ENCODE data around the gene ARID1B. TPM values are rescaled to one million over a fixed set of nuclear protein-coding genes. Genes with fewer than 3 reads are reported as not detected.

Gene ARID1B
- total RNA-seq, 1 donor from 2014 or later, result 248 TPM

DNA sequence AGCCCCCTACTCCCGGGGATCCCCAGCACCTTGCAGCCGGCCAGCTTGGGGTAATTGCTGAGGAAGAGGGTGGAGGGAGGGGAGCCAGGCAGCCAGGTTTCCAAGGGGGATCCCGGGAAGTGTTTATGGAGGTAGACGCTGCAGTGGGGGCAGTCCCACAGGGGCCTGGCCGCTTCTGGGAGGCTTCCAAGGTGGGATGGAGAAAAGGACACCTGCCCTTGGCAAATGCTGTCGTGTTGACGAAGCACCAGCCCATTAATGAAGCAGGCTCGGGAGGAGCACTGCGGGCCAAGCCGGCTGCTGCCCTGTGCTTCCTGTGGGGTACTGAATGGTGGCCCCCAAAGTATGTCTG is 463.8 kb downstream of the ARID1B start:
- intact Hi-C loops (cut with micrococcal nuclease), result no loop called here
- ChIA-PET CTCF (no interaction called here), POLR2A (no interaction called here)
- TF ChIP-seq, protein P1, sequence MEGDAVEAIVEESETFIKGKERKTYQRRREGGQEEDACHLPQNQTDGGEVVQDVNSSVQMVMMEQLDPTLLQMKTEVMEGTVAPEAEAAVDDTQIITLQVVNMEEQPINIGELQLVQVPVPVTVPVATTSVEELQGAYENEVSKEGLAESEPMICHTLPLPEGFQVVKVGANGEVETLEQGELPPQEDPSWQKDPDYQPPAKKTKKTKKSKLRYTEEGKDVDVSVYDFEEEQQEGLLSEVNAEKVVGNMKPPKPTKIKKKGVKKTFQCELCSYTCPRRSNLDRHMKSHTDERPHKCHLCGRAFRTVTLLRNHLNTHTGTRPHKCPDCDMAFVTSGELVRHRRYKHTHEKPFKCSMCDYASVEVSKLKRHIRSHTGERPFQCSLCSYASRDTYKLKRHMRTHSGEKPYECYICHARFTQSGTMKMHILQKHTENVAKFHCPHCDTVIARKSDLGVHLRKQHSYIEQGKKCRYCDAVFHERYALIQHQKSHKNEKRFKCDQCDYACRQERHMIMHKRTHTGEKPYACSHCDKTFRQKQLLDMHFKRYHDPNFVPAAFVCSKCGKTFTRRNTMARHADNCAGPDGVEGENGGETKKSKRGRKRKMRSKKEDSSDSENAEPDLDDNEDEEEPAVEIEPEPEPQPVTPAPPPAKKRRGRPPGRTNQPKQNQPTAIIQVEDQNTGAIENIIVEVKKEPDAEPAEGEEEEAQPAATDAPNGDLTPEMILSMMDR (IDR thresholded peaks at IDR 0.05), result no peak
- H3K4me1 Mint-ChIP-seq, result peaks cover 7% of the 10 kb centered on the region
- ATAC-seq (ENCODE audit: low read depth), result no peak
- peaks cover 15% of the 10 kb centered on the region for H3K27me3 Mint-ChIP-seq
- H3K27ac Mint-ChIP-seq, result no peak overlapping the region
- H3K36me3 Mint-ChIP-seq (ENCODE audit: low read depth), result no peaks in the 10 kb centered on the region
- no peak overlapping the region for H3K4me3 Mint-ChIP-seq
- H3K9me3 Mint-ChIP-seq, result peaks cover 7% of the 10 kb centered on the region
- DNase-seq, result no peak

DNA sequence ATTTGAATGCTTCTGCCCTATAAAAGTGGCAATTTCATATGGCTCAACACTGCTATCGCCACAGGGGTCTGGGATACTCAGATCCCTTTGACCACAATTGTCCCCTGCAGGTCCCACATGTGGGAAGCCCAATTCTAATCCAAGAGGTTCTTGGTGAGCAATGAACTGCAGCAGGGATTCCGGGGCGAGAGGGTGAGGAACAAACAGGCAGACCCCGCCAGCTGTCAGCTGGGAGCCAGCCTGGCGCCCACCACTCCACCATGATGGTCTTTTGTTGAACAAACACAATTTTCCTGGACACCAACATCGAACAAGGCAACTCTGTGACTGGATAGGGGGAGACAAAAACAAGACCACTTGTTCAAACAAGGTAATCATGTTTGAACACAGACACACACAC is 465.6 kb downstream of the ARID1B start:
- TF ChIP-seq, protein P1 (IDR thresholded peaks at IDR 0.05), result no peak
- H3K27ac Mint-ChIP-seq, result no peak overlapping the region
- H3K4me3 Mint-ChIP-seq, result no peak overlapping the region
- peaks cover 7% of the 10 kb centered on the region for H3K9me3 Mint-ChIP-seq
- intact Hi-C loops (cut with micrococcal nuclease), result no loop called here
- no peak for ATAC-seq (ENCODE audit: low read depth)
- ChIA-PET CTCF (no interaction called here), POLR2A (no interaction called here)
- no peak for DNase-seq
- no peaks in the 10 kb centered on the region for H3K36me3 Mint-ChIP-seq (ENCODE audit: low read depth)
- peaks cover 8% of the 10 kb centered on the region for H3K27me3 Mint-ChIP-seq
- H3K4me1 Mint-ChIP-seq, result peaks cover 4% of the 10 kb centered on the region

DNA sequence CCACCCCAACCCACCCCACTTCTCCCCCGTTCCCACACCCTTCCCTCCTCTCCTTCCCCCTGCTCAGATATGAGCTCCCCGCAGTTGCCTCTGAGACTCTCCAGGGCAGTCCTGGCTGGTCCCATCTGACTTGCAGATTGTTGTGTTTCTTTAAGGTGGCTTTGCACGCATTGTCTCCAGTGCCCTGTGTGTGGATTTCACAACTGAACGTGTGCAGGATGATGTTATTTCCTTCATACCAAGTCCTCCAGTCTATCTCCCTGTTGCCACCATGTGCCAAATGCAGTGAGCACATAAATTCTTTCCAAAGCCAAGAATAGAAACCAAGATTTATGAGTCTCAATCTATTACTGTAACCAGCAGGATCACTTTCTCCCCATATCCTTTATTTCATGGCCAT is 467.0 kb downstream of the ARID1B start:
- ChIA-PET CTCF (no interaction called here), POLR2A (no interaction called here)
- no peak for DNase-seq

DNA sequence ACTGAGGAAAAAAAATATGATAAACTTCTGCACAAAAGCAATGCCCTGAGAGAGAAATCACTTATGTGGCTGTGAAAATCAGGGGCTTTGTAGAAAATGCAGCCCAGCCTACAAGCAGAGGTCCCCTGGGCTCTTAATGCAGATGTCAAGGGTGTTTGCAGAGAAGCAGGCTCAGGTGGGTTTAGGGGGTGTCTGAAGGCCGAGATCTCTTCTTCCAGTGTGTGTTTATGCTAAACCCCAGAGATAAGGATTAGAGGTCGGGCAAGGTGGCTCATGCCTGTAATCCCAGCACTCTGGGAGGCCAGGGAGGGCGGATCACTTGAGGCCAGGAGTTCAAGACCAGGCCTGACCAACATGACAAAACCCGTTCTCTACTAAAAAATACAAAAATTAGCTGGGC is 467.6 kb downstream of the ARID1B start:
- intact Hi-C loops (cut with micrococcal nuclease), result no loop called here
- H3K4me1 Mint-ChIP-seq, result peaks cover 4% of the 10 kb centered on the region
- peaks cover 12% of the 10 kb centered on the region for H3K9me3 Mint-ChIP-seq
- ChIA-PET CTCF (interaction anchor here (1.0 kb wide), 1 partner anchor 9 kb away, joined by 3 read pairs; no protein-coding TSS in a partner anchor), POLR2A (interaction anchor here (0.7 kb wide), 1 partner anchor 123 kb away, joined by 5 read pairs; no protein-coding TSS in a partner anchor)
- H3K36me3 Mint-ChIP-seq (ENCODE audit: low read depth), result no peaks in the 10 kb centered on the region
- DNase-seq (no peak), ATAC-seq (ENCODE audit: low read depth) (no peak)
- peaks cover 10% of the 10 kb centered on the region for H3K27me3 Mint-ChIP-seq
- TF ChIP-seq, protein P1 (IDR thresholded peaks at IDR 0.05), result no peak
- no peak overlapping the region for H3K27ac Mint-ChIP-seq
- H3K4me3 Mint-ChIP-seq, result no peak overlapping the region

More for the DNA sequence above, 467.0 kb downstream of the ARID1B start:
- Mint-ChIP-seq H3K4me1 (peaks cover 4% of the 10 kb centered on the region), H3K36me3 (ENCODE audit: low read depth) (no peaks in the 10 kb centered on the region), H3K27me3 (peaks cover 10% of the 10 kb centered on the region), H3K27ac (no peak overlapping the region), H3K9me3 (peaks cover 12% of the 10 kb centered on the region), H3K4me3 (no peak overlapping the region)
- intact Hi-C loops (cut with micrococcal nuclease), result no loop called here
- TF ChIP-seq, protein P1 (IDR thresholded peaks at IDR 0.05), result no peak
- ATAC-seq (ENCODE audit: low read depth), result no peak

DNA sequence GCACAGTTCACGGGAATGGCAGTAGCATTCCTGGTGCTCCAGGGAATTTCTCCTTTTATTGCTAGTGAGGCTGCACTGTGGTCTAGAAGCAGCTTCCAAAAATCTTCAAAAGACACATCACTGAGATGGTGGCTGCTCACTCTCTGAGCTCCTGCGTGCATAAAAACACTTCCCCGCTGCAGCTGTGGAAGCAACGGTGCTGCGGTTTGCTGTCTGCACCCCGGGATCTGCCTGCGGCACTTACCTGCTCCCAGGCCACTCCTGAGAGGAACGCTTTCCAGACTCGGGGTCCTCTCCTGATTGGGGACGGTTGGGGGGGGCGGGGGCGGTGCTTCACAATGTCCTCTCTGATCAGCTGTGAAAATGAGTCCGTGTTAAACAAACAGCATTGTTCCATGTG is 468.3 kb downstream of the ARID1B start:
- CTCF ChIA-PET, result interaction anchor here (1.0 kb wide), 1 partner anchor 10 kb away, joined by 3 read pairs; no protein-coding TSS in a partner anchor

More for the DNA sequence above, 468.3 kb downstream of the ARID1B start:
- TF ChIP-seq, protein P1 (IDR thresholded peaks at IDR 0.05), result no peak
- Mint-ChIP-seq H3K9me3 (peaks cover 12% of the 10 kb centered on the region), H3K36me3 (ENCODE audit: low read depth) (no peaks in the 10 kb centered on the region), H3K4me3 (no peak overlapping the region), H3K4me1 (peaks cover 2% of the 10 kb centered on the region), H3K27me3 (peaks cover 10% of the 10 kb centered on the region), H3K27ac (no peak overlapping the region)
- ATAC-seq (ENCODE audit: low read depth), result no peak
- intact Hi-C loops (cut with micrococcal nuclease), result no loop called here
- no peak for DNase-seq
- POLR2A ChIA-PET, result interaction anchor here (0.7 kb wide), 1 partner anchor 124 kb away, joined by 5 read pairs; no protein-coding TSS in a partner anchor
